Measurements from ENCODE around the gene MRPL4. TPM values are rescaled to one million over a fixed set of nuclear protein-coding genes. Genes with fewer than 3 reads are reported as not detected.

Gene MRPL4
- total and polyA plus RNA-seq, 8 donors, result 16.1 to 314 (median 52.4) TPM

GRCh38 chr19:10222201-10222890, 29.7 kb upstream of the MRPL4 start:
- no peak overlapping the region for H3K27ac ChIP-seq
- DNase-seq, result no peak

GRCh38 chr19:10223488-10224213, 28.4 kb upstream of the MRPL4 start:
- Histone ChIP-seq H3K27ac (no peak overlapping the region), H3K9me3 (no peaks in the 10 kb centered on the region), H3K36me3 (peaks cover 13 to 17% (median 14%) of the 10 kb centered on the region in 4 donors), H3K4me1 (peaks cover 4 to 20% (median 15%) of the 10 kb centered on the region in 4 donors), H3K4me3 (no peak overlapping the region), H3K27me3 (no peaks in the 10 kb centered on the region)
- no peak for DNase-seq
- intact Hi-C loops (cut with DNase I; ENCODE audit: low total_unique reads), result no loop called here
- WGBS, 5 donors, result 92 to 98% (median 94%) methylated on average over 28 of the region's 28 CpGs
- TF ChIP-seq EP300 (IDR thresholded peaks at IDR 0.05), result no peak
- no peak for TF ChIP-seq POLR2AphosphoS5 (IDR thresholded peaks at IDR 0.05)
- TF ChIP-seq CTCF (IDR thresholded peaks at IDR 0.05), result no peak
- TF ChIP-seq POLR2A (IDR thresholded peaks at IDR 0.05), result no peak

More at GRCh38 chr19:10222201-10222890, 29.7 kb upstream of the MRPL4 start:
- Histone ChIP-seq H3K9me3 (no peaks in the 10 kb centered on the region), H3K36me3 (peaks cover 13 to 19% (median 15%) of the 10 kb centered on the region in 4 donors), H3K27me3 (no peaks in the 10 kb centered on the region), H3K4me1 (peaks cover 0 to 14% (median 8%) of the 10 kb centered on the region in 4 donors), H3K4me3 (no peak overlapping the region)
- 79 to 88% (median 81%) methylated on average over 14 of the region's 14 CpGs for WGBS, 5 donors
- no peak for TF ChIP-seq POLR2AphosphoS5 (IDR thresholded peaks at IDR 0.05)
- TF ChIP-seq POLR2A (IDR thresholded peaks at IDR 0.05), result no peak
- TF ChIP-seq EP300 (IDR thresholded peaks at IDR 0.05), result no peak
- TF ChIP-seq CTCF (IDR thresholded peaks at IDR 0.05), result no peak
- intact Hi-C loops (cut with DNase I; ENCODE audit: low total_unique reads), result no loop called here

- H3K4me1 ChIP-seq, result peaks cover 4 to 27% (median 22%) of the 10 kb centered on the region in 4 donors
- peaks cover 13 to 17% (median 14%) of the 10 kb centered on the region in 4 donors for H3K36me3 ChIP-seq
- peak overlapping the region in 2 of 5 donors; percentile 81 to 88 for H3K27ac ChIP-seq
- 89 to 97% (median 95%) methylated on average over 12 to 23 of the region's 23 CpGs for WGBS, 5 donors
- intact Hi-C loops (cut with DNase I; ENCODE audit: low total_unique reads), result no loop called here
- TF ChIP-seq CTCF (IDR thresholded peaks at IDR 0.05), result no peak
- TF ChIP-seq POLR2AphosphoS5 (IDR thresholded peaks at IDR 0.05), result no peak
- no peak for TF ChIP-seq POLR2A (IDR thresholded peaks at IDR 0.05)
- no peaks in the 10 kb centered on the region for H3K27me3 ChIP-seq
- H3K9me3 ChIP-seq, result no peaks in the 10 kb centered on the region
- no peak for DNase-seq
- no peak overlapping the region for H3K4me3 ChIP-seq
These were observed 27.7 kb upstream of the MRPL4 start for GRCh38 chr19:10224337-10224736.

- H3K36me3 ChIP-seq, result peaks cover 13 to 17% (median 14%) of the 10 kb centered on the region in 4 donors
- H3K27me3 ChIP-seq, result peaks cover 0 to 7% (median 0%) of the 10 kb centered on the region in 3 donors
- 65 to 75% (median 74%) methylated on average over 4 to 6 of the region's 6 CpGs for WGBS, 5 donors
- H3K4me1 ChIP-seq, result peaks cover 10 to 40% (median 37%) of the 10 kb centered on the region in 4 donors
- peak overlapping the region; percentile 44 to 88 (median 75) for H3K27ac ChIP-seq
- no peak for DNase-seq
- intact Hi-C loops (cut with DNase I; ENCODE audit: low total_unique reads), result no loop called here
- TF ChIP-seq CTCF (IDR thresholded peaks at IDR 0.05), result no peak
- no peak for TF ChIP-seq POLR2AphosphoS5 (IDR thresholded peaks at IDR 0.05)
- no peak for TF ChIP-seq POLR2A (IDR thresholded peaks at IDR 0.05)
- no peak for TF ChIP-seq EP300 (IDR thresholded peaks at IDR 0.05)
- no peaks in the 10 kb centered on the region for H3K9me3 ChIP-seq
- no peak overlapping the region for H3K4me3 ChIP-seq
These were observed 26.0 kb upstream of the MRPL4 start for GRCh38 chr19:10226021-10226375.
